K562 (cell line): Measurements from ENCODE around the gene HMGN1. TPM values are rescaled to one million over a fixed set of nuclear protein-coding genes. Genes with fewer than 3 reads are reported as not detected.

Experiments used
- REST ChIP-seq, 2 experiments: fragments of 450-650 bp; formaldehyde crosslinking in 1 of 2; IDR thresholded peaks; 2 replicates each; pipeline versions ENCODE4 v1.4.0 to v1.6.1; 2014 to 2020; ENCODE audit warnings: mild to moderate bottlenecking in 2 of 2, borderline replicate concordance in 1 of 2, low read depth in 1 of 2
- SIN3B ChIP-seq: fragments of 450-650 bp; IDR thresholded peaks from 2 replicates; pipeline ENCODE4 v1.6.1; 2017; ENCODE audit warnings: low read depth, mild to moderate bottlenecking, moderate library complexity
- STAT5B ChIP-seq: fragments of 250-450 bp; sonication (Bioruptor Pico); IDR thresholded peaks from 2 replicates; pipeline ENCODE4 v1.8.0; 2021; ENCODE audit warnings: mild to moderate bottlenecking, inconsistent platforms
- TFAP4 ChIP-seq: sonication (generic); formaldehyde crosslinking; IDR thresholded peaks from 2 replicates; pipeline ENCODE4 v1.8.0; 2022; ENCODE audit warnings: missing genetic modification reagents, mild to moderate bottlenecking, moderate library complexity, borderline replicate concordance
- polyA plus RNA-seq, 8 experiments: library from polyadenylated mRNA; depleted of rRNA in 4 of 8; stranded (reverse) in 5 of 8; unstranded in 3 of 8; fragments of >200 nt; fragmentation: Nextera tagmentation in 2 of 8; fragmentation: Illumina TruSeq in 1 of 8; extraction: Ambion mirVana in 2 of 8; extraction: Trizol in 1 of 8; gene quantifications; 2 replicates each; pipeline versions ENCODE4 v1.2.1 to v1.2.3, GENCODE V29; 2011 to 2014; ENCODE audit warnings: inconsistent platforms in 1 of 8, missing spikeins in 1 of 8
- total RNA-seq, 7 experiments: library from RNA; depleted of rRNA in 6 of 7; stranded (reverse); fragments of >200 nt in 6 of 7; fragmentation: Illumina TruSeq in 2 of 7; extraction: Trizol in 2 of 7; gene quantifications; 2 replicates each; pipeline versions ENCODE4 v1.2.1 to v1.2.3, GENCODE V29; 2011 to 2021; ENCODE audit warnings: low replicate concordance in 1 of 7

HMGN1 gene
- total and polyA plus RNA-seq, 9 of the 15 experiments (the other 6 are each of a cell fraction or from before 2014, with no cell fraction given), result 124 to 626 (median 498) TPM

- TF ChIP-seq REST (IDR thresholded peaks at IDR 0.05; ENCODE audit: borderline replicate concordance) (peak; percentile 59; the same call in 1 of the 2 replicates), REST (CRISPR knock-in tag; IDR thresholded peaks at IDR 0.05; ENCODE audit: low read depth) (no peak), TFAP4 (CRISPR knock-in tag) (no peak), SIN3B (no peak), STAT5B (CRISPR knock-in tag) (no peak)
Measured at GRCh38 chr21:39317134-39318090, 31.5 kb downstream of the HMGN1 start (continued).
